Measurements from ENCODE around the gene HCN4.

DNA sequence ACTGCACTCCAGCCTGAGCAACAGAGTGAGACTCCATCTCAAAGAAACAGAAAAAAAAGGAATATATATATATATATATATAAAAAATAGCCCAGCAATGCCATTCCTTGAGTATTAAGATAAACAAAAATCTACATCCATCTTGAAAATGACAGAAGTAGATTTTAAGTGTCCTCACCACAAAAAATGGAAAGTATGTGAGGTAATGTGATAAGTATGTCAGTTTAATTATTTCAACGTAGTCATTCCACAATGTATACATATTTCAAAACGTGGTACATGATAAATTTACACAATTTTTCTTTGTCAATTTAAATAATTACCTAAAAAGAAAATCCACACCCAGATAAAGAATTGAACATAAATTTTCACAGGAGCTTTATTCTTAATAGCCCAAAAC, 54.9 kb downstream of the HCN4 start:
- TF ChIP-seq, protein P1, sequence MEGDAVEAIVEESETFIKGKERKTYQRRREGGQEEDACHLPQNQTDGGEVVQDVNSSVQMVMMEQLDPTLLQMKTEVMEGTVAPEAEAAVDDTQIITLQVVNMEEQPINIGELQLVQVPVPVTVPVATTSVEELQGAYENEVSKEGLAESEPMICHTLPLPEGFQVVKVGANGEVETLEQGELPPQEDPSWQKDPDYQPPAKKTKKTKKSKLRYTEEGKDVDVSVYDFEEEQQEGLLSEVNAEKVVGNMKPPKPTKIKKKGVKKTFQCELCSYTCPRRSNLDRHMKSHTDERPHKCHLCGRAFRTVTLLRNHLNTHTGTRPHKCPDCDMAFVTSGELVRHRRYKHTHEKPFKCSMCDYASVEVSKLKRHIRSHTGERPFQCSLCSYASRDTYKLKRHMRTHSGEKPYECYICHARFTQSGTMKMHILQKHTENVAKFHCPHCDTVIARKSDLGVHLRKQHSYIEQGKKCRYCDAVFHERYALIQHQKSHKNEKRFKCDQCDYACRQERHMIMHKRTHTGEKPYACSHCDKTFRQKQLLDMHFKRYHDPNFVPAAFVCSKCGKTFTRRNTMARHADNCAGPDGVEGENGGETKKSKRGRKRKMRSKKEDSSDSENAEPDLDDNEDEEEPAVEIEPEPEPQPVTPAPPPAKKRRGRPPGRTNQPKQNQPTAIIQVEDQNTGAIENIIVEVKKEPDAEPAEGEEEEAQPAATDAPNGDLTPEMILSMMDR (IDR thresholded peaks at IDR 0.05): no peak
- TF ChIP-seq POLR2A (IDR thresholded peaks at IDR 0.05): no peak
